GM10248 (cell line): ENCODE data around the gene ARHGAP22.

ENCODE experiments used
- CTCF ChIA-PET: fragments of 300-600 bp; sonication (Branson Sonifier 250); formaldehyde crosslinking; extraction: SDS; loops from one replicate; lab custom pipeline; 2021; ENCODE audit warnings: antibody characterized with exemption; lab: Yijun Ruan, JAX
- POLR2A ChIA-PET: fragments of 350-650 bp; sonication (Branson Sonifier 250); formaldehyde crosslinking; extraction: SDS; loops from one replicate; lab custom pipeline; 2020; ENCODE audit warnings: antibody characterized with exemption; lab: Yijun Ruan, JAX
- DNase-seq: peaks from one replicate; pipeline ENCODE4 v3.0.0; 2012; ENCODE audit errors: extremely low spot score
- CTCF ChIP-seq: IDR thresholded peaks from 2 replicates; pipeline ENCODE4 v1.5.1; 2012; ENCODE audit warnings: mild to moderate bottlenecking, low read depth; ENCODE audit errors: extremely low read depth, missing control alignments, control extremely low read depth

The ARHGAP22 gene

GRCh38 chr10:48613016-48613415 lies 8.1 kb upstream of the ARHGAP22 start:
- ChIA-PET POLR2A (no interaction called here), CTCF (no interaction called here)
- no peak for TF ChIP-seq CTCF
- DNase-seq = no peak

GRCh38 chr10:48612236-48612943 lies 7.5 kb upstream of the ARHGAP22 start:
- CTCF ChIA-PET = no interaction called here
- POLR2A ChIA-PET = no interaction called here
- no peak for TF ChIP-seq CTCF
- DNase-seq = no peak

- TF ChIP-seq CTCF = no peak
- no peak for DNase-seq
- POLR2A ChIA-PET = no interaction called here
- CTCF ChIA-PET = interaction anchor here (1.3 to 7.3 kb wide), 4 partner anchors 10 to 45 kb away, joined by 3 to 109 read pairs (median 6); no protein-coding TSS in a partner anchor
Observed at GRCh38 chr10:48611133-48611532, 6.3 kb upstream of the ARHGAP22 start.

GRCh38 chr10:48610585-48611093 lies 5.8 kb upstream of the ARHGAP22 start:
- TF ChIP-seq CTCF = no peak
- POLR2A ChIA-PET = no interaction called here
- no peak for DNase-seq
- CTCF ChIA-PET = interaction anchor here (1.3 to 7.3 kb wide), 5 partner anchors 10 to 58 kb away, joined by 3 to 109 read pairs (median 4); no protein-coding TSS in a partner anchor

- TF ChIP-seq CTCF = no peak
- no peak for DNase-seq
- POLR2A ChIA-PET = no interaction called here
- CTCF ChIA-PET = interaction anchor here (1.3 to 7.3 kb wide), 5 partner anchors 11 to 58 kb away, joined by 3 to 109 read pairs (median 4); no protein-coding TSS in a partner anchor
Observed at GRCh38 chr10:48609899-48610584, 5.2 kb upstream of the ARHGAP22 start.

- CTCF ChIA-PET = interaction anchor here (1.1 to 7.3 kb wide), 9 partner anchors 10 to 85 kb away, joined by 3 to 109 read pairs (median 11); no protein-coding TSS in a partner anchor
- TF ChIP-seq CTCF = no peak
- DNase-seq = no peak
- POLR2A ChIA-PET = no interaction called here
Observed at GRCh38 chr10:48609441-48609840, 4.6 kb upstream of the ARHGAP22 start.
